Left lobe of liver (tissue), 2 donors: ENCODE results near the gene CHST8. TPM values are rescaled to one million over a fixed set of nuclear protein-coding genes. Genes with fewer than 3 reads are reported as not detected.
A peak's percentile ranks its signal among the peaks of the same experiment; 100 is the strongest.

Experiments
- ATAC-seq: fragments of 200-7000 bp; cut with Tn5 transposase; one replicate; pipeline ENCODE4 v1.9.1; 2020; ENCODE audit warnings: mild to moderate bottlenecking, moderate library complexity
- DNase-seq: peaks from one replicate; pipeline ENCODE4 v3.0.0-alpha.2; 2020; ENCODE audit warnings: low spot score
- total RNA-seq: library from RNA; stranded (reverse); gene quantifications from one replicate; pipeline ENCODE4 v1.2.1, GENCODE V29; 2021
- donor health status: DM: no; HTN: no; CAD: no; lungs with moderate emphysema.
- donor health status: DM: no; HTN: yes; CAD: no.

CHST8 gene
- total RNA-seq, 1 donor from 2014 or later, result 0.28 TPM

DNA sequence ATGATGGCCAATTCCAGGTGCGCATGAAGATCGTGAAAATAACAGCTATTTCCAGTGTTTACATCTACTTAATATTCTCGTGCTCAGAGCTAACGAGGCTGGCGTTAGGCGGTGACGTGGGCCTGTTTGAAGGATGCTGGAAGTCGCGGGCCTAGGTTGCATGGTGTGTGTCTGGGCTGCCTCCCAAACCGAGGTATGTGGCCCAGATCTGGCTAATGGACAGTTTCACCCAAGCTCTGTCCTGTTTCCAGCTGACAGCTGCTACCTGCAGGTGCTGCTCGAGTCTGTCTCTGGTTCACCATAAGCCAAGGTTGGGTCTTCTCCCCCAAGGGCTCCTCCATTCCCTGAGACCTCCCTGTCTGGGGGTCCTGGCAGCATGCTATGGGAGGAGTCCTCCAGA lies 134.4 kb downstream of the CHST8 start:
- ATAC-seq (no peak), DNase-seq (no peak)

- DNase-seq (no peak), ATAC-seq (no peak)
These were observed 136.8 kb downstream of the CHST8 start for GRCh38 chr19:33758541-33759013.

DNA sequence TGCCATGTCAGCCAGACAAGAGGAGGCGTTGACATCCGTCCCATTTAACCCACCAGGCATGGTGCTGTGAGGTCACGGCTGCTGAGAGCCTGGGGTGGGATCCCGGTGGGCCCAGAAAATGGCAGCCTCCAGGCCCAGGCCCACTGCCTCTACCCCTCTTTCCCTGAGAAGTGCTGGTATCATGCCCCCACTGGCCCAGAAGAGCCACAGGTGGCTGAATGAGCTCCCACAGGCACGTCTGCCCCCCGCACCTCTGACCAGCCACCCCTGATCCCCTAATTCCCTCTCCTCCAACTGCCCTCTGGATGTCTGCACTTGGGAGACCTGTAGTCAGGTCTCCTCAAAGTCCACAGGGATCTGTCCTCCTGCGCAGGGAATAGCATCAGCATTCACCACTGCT lies 137.6 kb downstream of the CHST8 start:
- DNase-seq, result no peak
- ATAC-seq, result no peak

GRCh38 chr19:33763633-33764371 lies 142.0 kb downstream of the CHST8 start:
- no peak for ATAC-seq
- no peak for DNase-seq

DNA sequence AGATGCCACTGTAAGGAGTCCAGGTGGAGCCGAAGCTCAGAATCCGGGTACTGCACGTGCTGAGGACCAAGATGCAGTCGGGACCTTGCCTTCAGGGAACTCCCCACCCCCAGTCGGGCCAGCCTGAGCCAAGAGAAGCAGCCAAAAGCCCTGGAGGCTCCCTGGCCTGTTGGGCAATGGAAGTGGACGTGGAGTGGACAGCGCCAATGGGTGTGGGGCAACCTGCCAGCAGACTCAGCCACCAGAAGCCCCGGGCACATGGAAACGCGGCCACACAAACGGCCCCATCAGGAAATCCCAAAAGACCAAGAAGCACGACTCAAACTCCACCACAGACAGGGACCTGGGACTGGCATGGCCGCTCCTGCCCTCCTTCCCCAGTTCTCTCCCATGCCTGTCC lies 144.9 kb downstream of the CHST8 start:
- DNase-seq (no peak), ATAC-seq (no peak)

DNA sequence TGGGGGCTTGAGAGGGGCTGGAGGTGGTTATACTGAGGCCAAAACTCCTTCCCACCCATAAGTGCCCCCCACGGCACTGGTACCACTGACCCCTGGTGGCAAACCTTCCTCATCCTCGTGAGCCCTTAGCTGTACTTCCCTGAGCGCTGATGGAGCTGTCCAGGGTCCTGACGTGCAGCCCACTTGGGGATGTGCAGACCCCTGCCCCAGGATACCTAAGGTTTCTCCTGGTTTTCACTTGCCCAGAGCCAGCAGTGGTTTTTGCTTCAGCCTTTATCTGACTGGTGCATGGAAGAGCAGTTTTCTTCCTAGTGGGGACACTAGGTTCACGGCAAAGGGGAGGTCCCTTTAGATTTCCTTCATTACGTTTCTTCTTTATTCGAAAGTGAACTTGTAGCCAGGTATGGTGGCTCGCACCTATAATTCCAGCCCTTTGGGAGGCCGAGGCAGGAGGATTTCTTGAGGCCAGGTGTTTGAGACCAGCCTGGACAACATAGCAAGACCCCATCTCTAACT lies 146.2 kb downstream of the CHST8 start:
- ATAC-seq (peak; percentile 40), DNase-seq (no peak)

GRCh38 chr19:33769208-33769607 lies 147.5 kb downstream of the CHST8 start:
- no peak for ATAC-seq

DNA sequence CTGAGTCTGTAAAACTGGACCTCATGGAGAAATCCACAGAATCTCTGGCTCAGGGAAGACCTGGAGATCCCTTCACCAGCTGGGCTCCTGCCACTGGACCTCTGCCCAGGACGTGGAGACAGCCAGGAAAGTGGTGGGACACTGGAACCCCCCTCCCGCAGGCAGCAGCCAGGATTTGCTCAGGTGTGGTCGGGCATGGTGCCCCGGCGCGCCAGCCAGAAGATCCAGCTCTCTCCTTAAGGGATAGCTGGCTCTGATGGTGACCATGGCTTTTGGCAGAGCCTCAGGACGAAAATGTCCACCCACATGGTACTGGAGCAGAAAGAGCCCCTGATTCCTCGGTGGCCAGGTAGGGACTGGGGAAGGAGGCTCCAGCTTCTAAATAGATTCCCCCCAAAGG lies 148.4 kb downstream of the CHST8 start:
- no peak for DNase-seq
- ATAC-seq, result no peak

More at GRCh38 chr19:33769208-33769607, 147.5 kb downstream of the CHST8 start:
- no peak for DNase-seq

DNA sequence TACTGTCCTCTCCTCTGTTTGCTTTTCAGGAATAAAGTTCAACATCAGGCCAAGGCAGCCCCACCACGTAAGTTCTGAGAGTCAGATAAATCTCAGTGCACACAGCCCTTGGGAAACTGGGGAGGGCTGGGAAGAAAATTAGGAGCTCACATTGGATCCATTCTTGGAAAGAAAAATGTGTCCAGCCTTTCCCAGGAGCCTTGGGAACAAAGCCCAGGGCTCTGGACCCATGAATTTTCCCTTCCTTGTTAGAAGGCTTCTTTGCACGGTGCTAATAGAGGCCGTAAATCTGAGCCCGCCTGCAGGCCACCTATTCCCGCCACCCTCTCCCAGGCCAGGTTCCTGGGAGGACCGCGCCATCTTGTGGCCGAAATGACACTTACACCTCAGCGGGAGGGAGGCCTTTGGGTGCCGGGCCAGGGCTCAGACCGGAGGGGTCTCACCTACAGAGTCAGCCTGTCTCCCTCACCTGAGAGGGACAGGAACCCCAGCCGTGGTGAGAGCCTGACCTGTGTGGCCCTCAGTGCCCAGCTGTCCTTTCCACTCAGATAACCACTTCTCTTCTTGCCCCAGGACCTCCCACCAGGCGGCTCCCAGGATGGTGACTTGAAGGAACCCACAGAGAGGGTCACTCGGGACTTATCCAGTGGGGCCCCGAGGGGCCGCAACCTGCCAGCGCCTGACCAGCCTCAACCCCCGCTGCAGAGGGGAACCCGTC lies 149.8 kb downstream of the CHST8 start:
- DNase-seq (peak; percentile 78), ATAC-seq (peak; percentile 93)

GRCh38 chr19:33772102-33772857 lies 150.5 kb downstream of the CHST8 start:
- ATAC-seq, result no peak
- DNase-seq, result no peak

GRCh38 chr19:33772858-33773180 lies 151.1 kb downstream of the CHST8 start:
- DNase-seq (no peak), ATAC-seq (no peak)

- no peak for DNase-seq
- ATAC-seq, result no peak
These were observed 152.2 kb downstream of the CHST8 start for GRCh38 chr19:33773704-33774624.

DNA sequence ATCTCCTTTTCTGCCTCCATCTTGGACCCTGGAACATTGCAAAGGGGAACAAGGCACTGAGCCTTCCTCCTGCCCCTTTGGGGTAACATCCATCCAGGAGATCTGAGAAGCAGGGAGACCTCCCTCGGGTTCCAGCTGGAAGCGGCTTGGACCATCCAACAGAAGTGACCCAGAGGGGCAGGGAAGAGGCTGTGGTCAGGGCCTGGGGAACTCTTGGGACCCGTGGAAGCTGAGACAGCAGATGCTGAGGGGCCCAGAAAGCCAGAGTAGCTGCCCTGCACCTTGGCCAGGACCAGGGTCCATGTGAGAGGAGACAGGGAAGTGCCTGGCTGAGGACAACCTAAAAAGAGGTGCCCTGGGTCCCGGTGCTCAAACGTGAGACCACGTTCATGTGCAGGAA lies 153.0 kb downstream of the CHST8 start:
- no peak for ATAC-seq
- DNase-seq, result no peak

- DNase-seq, result no peak
- ATAC-seq, result no peak
These were observed 154.2 kb downstream of the CHST8 start for GRCh38 chr19:33775731-33776487.

- no peak for DNase-seq
- ATAC-seq, result no peak
These were observed 155.6 kb downstream of the CHST8 start for GRCh38 chr19:33777351-33777750.

- no peak for ATAC-seq
- DNase-seq, result no peak
These were observed 156.0 kb downstream of the CHST8 start for GRCh38 chr19:33777753-33778088.

- peak; percentile 87 for DNase-seq
- ATAC-seq, result peak; percentile 98
These were observed 156.5 kb downstream of the CHST8 start for GRCh38 chr19:33778089-33778791.

GRCh38 chr19:33779849-33780248 lies 158.1 kb downstream of the CHST8 start:
- DNase-seq, result no peak
- no peak for ATAC-seq

DNA sequence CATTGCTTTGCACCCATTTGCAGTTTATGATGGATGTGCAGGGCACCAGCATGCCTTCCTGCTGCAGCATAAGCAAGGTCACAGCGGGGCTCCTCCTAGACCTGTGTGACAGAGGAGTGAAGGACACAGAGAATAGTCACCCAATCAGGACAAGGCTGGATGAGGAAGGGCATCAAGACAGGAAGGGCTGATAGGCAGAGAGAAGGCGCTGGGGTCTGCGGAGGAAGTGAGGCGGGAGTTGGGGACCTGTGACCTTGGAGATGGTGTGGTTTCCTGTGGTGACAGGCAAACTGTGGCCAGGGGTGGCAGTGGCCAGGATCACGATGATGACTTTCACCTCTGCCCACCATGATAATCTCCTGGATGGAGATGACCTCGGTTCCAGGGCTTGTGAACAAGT lies 158.5 kb downstream of the CHST8 start:
- DNase-seq, result no peak

More for the DNA sequence above, 158.5 kb downstream of the CHST8 start:
- ATAC-seq, result no peak
